ENCODE data around the gene P2RY8.
"Not testable (repeated sequence)": the region's sequence is repeated elsewhere in the genome, so short reads cannot be mapped to it uniquely, and the experiment has no call there.

P2RY8 gene

DNA sequence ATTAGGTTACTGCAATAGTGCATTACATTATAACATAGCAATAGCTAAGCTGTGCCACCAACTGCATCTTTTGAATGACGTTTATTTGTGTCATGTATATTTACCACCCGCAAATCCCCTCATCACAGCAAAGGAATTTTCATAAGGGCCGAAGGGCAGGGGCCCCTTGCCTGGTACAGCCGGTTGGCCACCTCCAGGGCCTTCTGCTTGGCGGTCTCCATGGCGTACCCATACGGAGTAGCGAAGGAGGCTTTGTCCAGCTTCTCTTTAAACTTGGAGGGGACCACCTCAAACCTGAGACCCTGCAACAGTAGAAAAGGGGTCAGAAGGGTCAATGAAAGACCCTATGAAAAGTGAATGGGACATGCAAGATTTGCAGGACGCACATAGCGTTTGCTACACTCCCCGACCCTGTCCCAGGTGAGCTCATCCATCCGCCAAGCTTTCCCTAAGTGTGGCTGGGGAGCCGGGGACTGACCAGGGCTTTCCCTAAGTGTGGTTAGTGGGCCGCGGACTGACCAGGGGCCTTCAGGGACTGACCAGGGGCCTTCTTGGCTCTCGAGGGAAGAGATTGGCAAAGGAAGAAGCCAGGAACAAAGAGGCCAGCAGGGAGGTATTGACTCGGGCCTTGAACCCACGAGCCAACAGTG is 94.8 kb downstream of the P2RY8 start:
- DNase-seq: no peak

GRCh38 chrX:1440506-1440905 is 96.5 kb downstream of the P2RY8 start:
- no peak for DNase-seq

DNA sequence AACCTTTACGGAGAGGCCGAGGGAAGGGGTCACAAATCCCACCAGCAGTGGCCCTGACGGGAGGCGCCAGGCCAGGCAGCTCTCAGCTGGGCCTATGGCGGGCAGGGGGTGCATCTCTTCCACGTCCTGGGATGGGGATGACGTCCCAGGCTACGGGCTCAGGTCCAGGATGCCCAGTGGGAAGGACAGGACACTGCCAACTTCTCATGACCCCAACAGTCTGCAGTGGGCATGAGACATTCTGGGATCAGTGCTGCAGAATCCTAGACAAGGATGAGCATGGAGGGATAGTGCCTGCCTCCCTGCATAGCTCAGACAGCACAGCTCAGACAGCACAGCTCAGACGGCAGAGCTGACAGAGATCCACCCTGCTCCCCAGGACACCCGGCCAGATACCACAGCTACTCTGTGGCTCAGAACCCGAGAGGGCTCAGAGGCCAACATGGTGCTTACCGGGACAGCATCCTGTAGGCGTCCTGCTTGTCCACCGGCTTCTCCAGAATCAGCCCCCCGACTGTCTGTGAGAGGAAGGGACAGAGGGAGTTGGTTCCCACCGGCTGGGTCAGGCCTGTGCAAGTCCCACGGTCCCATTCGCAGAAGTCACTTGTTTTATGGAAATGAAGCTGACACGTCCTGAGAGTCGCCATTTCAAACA is 101.6 kb downstream of the P2RY8 start:
- no peak for DNase-seq

GRCh38 chrX:1434871-1435240 is 102.1 kb downstream of the P2RY8 start:
- DNase-seq: no peak

- no peak for DNase-seq
These were observed 103.2 kb downstream of the P2RY8 start for GRCh38 chrX:1433646-1434357.

DNA sequence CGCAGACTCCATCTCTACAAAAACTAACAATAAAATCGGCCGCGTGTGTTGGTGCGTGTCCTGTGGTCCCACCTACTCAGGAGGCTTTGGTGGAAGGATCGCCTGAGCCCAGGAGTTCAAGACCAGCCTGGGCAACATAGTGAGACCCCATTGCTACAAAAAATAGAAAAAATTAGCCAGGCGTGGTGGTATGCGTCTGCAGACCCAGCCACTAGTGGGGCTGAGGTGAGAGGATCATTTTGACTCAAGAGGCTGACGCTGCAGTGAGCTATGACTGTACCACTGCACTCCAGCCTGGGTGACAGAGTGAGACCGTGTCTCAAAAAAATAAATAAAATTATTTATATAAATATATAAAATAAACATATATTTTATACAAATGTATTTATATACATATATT is 106.5 kb downstream of the P2RY8 start:
- DNase-seq: no peak

DNA sequence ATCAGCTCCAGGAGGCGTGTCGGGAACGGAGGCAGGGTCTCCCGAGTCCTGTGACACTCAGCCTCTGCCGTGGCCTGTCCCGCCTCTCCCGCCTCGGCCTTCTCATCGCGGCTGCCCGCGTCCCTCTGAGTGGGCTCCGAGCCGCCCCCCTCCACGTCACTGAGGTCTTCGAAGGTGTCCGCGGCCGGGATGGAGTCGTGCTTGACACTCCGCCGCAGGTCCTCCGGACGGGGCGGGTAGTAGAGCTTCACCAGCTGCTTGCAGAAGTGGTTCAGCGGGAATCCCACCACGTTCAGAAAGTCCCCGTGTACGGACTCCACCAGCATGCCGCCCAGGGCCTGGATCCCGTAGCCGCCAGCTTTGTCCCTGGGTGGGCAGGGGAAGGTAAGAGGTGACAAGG is 109.2 kb downstream of the P2RY8 start:
- no peak for DNase-seq

GRCh38 chrX:1426321-1426720 is 110.7 kb downstream of the P2RY8 start:
- DNase-seq: not testable (repeated sequence)

GRCh38 chrX:1425381-1425780 is 111.6 kb downstream of the P2RY8 start:
- DNase-seq: no peak

GRCh38 chrX:1424147-1424851 is 112.7 kb downstream of the P2RY8 start:
- no peak for DNase-seq

DNA sequence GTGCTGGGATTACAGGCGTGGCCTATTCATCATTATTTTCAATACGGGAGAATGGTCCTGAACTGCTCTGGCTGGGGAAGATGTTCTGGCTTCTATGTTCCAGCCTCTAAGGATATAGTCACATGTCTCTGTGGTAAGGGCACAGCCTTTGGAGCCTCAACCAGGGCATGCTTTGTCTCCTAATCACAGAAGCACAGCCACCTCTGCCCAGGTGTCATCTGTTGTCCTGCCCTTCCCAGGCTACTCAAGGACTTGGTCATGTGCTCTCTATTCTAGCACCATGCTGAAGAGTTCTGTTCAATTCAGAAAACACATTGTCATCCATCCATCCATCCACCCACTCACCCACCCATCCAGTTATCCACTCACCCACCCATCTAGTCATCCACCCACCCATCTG is 113.8 kb downstream of the P2RY8 start:
- no peak for DNase-seq

- no peak for DNase-seq
These were observed 114.9 kb downstream of the P2RY8 start for GRCh38 chrX:1422135-1422465.

- DNase-seq: no peak
These were observed 115.4 kb downstream of the P2RY8 start for GRCh38 chrX:1421433-1422134.

DNA sequence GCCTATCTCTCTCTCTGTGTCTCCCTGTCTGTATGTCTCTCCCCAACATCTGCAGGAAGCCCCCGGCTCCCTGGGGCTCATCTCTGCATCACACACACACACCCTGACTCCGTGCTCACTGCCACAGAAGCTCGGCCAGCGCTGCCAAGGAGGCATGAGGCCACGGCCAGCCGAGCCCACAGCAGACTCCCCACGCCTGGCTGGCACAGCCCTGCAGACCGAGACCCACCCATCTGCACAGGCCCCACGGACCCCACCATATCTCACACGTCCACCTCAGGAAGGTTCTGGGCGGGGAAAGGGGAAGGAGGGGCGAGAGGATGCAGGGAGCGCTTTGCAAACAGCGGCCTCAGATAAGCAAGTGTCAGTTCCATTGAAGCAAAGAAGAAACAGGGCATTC is 116.6 kb downstream of the P2RY8 start:
- no peak for DNase-seq

DNA sequence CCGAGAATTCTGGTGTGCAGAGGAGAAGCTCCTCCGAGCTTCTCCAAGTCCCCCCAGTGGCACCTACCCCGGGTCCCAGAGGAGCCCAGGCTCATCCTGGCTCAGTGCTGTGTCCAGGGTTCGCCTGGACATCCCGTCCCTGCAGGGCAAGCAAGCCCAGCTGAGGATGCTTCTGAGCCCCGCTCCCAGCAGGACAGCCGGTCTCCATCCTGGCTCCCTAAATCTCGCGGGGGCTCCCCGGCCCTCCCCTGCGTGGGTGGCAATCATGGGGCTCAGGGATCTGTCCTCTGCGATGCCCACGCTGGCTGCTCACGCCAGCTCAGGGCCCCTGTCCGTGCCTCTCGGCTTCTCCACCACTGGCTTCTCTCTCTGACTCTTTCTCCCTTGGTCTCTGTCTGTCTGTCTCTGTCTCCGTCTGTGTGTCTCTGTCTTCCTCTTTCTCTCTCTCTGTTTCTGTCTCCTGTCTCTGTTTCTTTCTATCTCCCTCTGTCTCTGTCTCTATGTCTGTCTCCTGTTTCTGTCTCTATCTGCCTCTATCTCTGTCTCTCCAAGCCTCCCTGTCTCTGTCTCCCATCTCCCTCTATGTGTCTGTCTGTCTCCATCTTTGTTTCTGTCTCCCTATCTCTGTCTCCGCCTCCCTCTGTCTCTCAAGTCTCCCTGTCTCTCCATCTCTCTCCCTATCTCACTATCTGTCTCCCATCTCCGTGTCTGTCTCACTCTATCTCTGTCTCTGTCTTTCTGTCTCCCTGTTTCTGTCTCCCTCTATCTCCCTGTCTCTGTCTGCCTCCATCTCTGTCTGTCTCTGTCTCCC is 117.2 kb downstream of the P2RY8 start:
- DNase-seq: no peak

DNA sequence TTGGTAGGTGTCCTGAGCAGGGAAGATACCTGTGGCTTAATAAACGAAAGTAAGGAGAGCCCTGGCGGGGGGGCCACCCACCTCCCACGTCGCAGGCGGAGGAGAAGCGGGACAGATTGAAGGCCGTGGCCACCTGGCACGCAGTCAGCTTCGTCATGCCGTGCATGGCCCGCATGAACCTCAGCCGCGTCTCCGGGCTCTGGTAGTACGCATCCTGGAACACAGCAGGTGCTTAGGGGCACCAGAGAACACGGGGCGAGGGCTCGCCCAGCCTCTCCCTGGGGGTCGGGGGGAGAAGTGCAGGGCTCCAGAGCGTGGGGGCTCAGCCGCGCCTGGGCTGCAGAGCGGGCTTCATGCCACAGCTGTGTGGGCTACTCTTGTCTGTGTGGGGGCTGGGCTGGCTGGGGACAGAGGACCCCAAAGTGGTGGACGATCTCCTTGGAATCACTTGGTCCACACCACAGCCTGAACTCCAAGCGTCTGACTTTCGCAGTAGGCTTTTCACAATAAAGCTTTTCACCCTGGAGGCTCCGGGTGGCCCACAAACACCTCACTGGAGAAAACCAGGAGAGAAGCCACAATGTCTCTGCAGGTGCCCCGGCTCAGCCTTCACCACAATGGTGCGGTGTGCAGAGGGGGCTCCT is 118.0 kb downstream of the P2RY8 start:
- DNase-seq: no peak

GRCh38 chrX:1417921-1418771 is 118.8 kb downstream of the P2RY8 start:
- DNase-seq: no peak

DNA sequence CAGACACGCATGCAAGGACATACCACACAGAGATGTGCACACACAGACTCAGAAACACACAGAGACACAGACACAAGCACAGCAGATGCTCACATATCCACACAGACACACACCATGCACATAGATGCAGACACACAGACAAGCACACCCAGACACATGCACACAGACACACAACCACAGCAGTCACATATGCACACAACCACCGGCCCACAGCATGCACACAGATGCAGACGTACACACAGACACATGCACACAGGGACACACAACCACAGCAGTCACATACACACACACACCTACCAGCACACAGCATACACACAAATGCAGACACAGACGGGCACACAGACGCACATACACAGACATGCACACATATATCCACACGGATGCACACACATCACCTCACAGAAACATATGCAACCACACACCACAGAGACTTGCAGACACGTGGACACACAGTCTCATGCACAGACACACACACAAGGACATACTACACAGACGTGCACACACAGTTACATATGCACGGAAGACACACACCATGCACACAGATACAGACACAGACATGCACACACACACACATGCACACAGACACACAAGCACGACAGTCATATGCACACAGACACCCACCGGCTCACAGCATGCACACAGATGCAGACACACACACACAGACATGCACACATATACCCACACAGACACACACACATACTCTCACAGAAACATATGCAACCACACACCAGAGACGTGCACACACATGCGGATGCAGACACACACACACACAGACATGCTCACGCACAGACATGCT is 119.8 kb downstream of the P2RY8 start:
- DNase-seq: no peak

DNA sequence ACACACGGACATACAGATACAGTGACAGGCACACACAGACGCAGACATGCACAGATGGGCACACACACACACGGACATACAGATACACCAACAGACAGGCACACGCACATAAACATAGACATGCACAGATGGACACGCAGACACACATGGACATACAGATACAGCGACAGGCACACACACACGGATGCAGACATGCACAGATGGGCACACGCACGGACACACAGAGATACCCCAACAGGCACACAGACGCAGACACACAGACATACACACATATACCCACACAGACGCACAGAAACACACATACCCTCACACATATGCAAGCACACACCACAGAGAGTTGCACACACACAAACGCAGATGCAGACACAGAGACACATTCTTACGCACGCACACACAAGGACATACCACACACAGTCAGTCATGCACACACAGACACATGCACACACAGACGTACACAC is 120.6 kb downstream of the P2RY8 start:
- DNase-seq: no peak
